Cardiac fibroblast (primary cell): ENCODE data around the gene KCTD18.

Experiments
- DNase-seq, 2 donors: peaks; one replicate each; pipeline versions ENCODE4 v3.0.0 to v3.0.0-alpha.2; 2010; ENCODE audit warnings: low read depth in 2 of 2
- H3K4me3 ChIP-seq, 2 donors: replicated peaks in 1 of 2; 1 replicate in 1 of 2; 2 replicates in 1 of 2; pipeline ENCODE4 v1.5.1; 2011; ENCODE audit warnings: low read depth in 2 of 2, low read length in 2 of 2, mild to moderate bottlenecking in 2 of 2, moderate library complexity in 1 of 2
- TF ChIP-seq, protein P1 (sequence below): IDR thresholded peaks from one replicate; pipeline ENCODE4 v1.5.1; 2011; ENCODE audit warnings: low read depth, mild to moderate bottlenecking, low read length, inconsistent platforms

Gene KCTD18

DNA sequence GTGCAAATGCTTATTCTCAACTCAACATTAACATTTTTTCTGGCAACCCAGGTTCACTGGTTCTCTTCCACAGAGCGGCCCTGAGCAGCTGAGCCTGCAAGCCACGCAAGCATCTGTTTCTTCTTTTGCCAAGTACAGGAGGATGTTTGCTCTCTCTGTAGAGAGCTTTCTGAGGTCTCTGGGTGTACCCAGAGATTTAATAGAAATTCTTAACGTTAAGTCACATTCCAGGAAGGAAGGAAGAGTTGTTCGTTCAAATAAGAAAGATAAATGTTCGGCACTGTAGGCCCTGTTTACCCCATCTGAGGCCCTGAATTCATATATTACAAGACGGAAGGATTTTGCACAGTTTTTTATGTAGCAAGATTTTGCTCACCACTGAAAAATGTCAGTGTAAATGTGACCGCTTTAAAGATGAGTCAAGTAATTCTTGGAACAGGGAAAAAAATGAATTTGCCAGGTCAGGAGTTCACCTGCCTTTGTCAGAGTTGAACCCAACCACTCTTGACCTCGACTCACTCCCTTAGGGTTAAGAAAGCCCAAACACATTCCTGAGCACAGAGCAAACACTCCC lies 30.1 kb downstream of the KCTD18 start:
- TF ChIP-seq, protein P1, sequence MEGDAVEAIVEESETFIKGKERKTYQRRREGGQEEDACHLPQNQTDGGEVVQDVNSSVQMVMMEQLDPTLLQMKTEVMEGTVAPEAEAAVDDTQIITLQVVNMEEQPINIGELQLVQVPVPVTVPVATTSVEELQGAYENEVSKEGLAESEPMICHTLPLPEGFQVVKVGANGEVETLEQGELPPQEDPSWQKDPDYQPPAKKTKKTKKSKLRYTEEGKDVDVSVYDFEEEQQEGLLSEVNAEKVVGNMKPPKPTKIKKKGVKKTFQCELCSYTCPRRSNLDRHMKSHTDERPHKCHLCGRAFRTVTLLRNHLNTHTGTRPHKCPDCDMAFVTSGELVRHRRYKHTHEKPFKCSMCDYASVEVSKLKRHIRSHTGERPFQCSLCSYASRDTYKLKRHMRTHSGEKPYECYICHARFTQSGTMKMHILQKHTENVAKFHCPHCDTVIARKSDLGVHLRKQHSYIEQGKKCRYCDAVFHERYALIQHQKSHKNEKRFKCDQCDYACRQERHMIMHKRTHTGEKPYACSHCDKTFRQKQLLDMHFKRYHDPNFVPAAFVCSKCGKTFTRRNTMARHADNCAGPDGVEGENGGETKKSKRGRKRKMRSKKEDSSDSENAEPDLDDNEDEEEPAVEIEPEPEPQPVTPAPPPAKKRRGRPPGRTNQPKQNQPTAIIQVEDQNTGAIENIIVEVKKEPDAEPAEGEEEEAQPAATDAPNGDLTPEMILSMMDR: no peak
- peak; percentile 65 to 85 for DNase-seq
- no peak overlapping the region for H3K4me3 ChIP-seq

DNA sequence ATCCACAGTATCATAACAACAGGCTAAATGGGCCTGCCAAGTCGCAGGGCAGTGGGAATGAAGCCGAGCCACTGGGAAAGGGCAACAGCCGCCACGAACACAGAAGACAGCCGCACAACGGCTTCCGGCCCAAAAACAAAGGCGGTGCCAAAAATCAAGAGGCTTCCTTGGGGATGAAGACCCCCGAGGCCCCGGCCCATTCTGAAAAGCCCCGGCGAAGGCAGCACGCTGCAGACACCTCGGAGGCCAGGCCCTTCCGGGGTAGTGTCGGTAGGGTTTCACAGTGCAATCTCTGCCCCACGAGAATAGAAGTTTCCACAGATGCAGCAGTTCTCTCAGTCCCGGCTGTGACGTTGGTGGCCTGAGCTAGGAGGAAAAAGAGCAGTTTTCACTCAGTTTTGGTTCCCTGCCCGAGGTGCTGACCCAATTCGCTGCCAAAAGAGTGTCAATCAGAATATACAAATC lies 32.2 kb downstream of the KCTD18 start:
- TF ChIP-seq, protein P1: no peak
- no peak overlapping the region for H3K4me3 ChIP-seq
- peak; percentile 49 to 59 for DNase-seq

DNA sequence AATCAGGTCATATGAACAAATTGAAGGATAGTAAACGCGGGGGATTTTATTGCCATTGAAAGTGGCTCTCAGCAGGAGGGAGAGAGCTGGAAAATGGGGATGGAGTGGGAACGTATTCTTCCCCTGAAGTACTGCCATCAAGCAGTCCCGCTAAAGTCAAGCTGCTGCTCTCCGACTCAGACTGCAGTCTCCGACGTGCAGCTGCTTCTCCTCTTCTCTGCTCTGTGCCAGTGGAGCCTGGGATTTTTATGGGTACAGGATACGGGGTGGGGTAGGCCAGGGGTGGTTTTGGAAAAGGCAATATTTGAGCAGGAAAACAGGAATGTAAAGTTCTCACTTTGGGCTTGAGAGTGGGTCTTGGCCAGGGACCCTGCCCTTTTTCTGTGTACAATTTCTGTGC lies 33.0 kb downstream of the KCTD18 start:
- no peak for DNase-seq
- no peak overlapping the region for H3K4me3 ChIP-seq
- TF ChIP-seq, protein P1: no peak

DNA sequence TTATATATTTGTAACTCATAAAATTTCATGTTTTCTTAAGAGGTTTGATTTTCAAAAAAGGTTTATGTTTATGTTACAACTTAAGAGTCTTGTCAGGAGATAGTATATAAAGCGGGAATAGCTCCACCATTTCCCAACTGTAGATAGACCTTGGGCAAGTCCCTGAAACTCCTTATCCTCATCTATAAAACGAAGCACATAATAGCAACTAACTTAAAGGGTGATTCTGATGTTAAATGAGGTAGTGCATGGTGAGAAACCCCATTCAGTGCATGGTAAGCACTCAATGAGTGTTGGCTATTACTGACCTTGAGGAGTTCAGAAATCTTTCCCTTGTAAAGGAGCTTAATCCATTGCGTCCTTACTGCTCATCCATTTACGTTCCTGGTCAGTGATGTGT lies 34.1 kb downstream of the KCTD18 start:
- H3K4me3 ChIP-seq: no peak overlapping the region
- TF ChIP-seq, protein P1: no peak
- no peak for DNase-seq

DNA sequence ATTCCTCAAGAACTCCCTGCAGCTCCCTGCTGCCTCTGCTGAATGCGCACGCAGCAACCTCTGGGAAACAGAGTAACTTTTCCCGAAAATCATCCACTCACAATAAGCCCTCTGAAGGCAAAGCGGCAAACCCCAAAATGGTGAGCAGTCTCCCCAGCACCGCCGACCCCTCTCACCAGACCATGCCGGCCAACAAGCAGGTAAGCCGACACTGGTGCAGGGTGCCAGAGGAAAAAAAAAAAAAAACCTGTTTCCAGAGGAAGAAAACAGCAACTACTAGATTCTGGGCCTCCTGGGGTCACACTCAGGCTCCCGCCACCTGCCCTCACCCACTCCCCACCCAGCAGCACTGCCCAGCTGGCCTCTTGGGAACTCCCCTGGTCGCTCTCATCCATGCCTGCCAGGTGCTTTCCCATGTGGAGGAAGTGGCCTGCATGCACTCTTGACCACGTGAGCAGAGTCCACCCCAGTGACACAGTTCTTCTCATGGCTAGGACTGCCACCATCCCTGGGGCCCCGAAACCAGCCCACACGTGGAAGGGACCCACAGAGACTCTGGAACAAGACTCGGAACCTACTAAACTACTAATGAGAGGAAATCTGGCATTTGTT lies 36.9 kb downstream of the KCTD18 start:
- no peak for DNase-seq

DNA sequence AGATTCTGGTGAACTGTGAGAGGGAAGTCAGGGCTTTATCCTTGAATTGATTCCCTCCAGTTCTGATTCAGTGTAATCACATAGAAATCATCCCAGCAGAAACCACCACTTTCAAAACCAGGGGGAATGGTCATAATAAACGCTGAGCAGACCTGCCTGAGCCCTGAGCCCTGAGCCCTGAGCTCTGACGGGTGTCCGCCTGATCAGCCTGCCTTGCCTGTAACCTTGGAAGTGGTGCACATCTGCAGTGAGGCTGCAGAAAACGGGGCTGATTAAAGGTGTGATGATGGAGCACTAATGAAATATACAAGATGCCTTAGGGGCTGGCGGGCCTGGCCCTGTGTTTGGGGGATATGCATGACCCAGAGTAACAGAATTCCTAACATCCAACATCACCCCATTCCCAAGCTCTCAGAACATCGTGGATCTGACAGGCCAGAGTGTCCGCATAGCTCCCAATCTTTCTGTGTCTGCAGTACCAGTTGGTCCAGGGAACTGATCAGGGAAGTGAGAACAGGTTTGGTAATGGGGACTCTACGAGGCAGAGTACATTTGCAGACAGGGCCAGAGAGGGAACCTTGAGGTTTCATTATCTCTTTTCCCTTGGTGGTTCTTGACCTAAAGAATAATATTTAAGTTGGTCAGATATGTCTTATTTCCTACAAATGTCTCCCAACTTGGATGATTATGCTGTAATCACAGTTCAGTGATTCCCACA lies 37.8 kb downstream of the KCTD18 start:
- TF ChIP-seq, protein P1: no peak
- no peak overlapping the region for H3K4me3 ChIP-seq
- DNase-seq: no peak

More for the DNA sequence above, 36.9 kb downstream of the KCTD18 start:
- no peak overlapping the region for H3K4me3 ChIP-seq
- TF ChIP-seq, protein P1: no peak
